Activated CD8-positive, alpha-beta memory T cell treated with anti-CD3 and anti-CD28 coated beads for 24 hours (primary cell): ENCODE results near the gene DARS2.
"Not testable (repeated sequence)": the region's sequence is repeated elsewhere in the genome, so short reads cannot be mapped to it uniquely, and the experiment has no call there.

Source experiments
- DNase-seq: peaks from one replicate; pipeline ENCODE4 v3.0.0-alpha.2; 2020

The DARS2 gene

DNA sequence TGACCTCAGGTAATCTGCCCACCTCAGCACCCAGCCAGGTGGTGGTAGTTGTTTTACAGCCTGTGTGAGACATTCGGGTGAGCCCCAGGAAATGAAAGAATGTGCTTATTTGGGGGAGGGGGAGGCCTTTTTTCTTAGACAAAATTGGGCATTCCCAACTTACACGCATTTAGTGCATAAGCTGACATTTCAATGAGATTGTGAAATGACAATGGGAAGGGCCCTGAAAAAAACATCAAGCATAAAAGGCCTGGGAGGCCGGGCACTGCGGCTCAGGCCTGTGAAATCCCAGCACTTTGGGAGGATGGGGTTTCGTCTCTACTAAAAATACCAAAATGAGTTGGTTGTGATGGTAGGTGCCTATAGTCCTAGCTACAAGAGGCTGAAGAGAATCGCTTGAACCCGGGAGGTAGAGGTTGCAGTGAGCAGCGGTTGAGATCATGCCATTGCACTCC lies 38.3 kb downstream of the DARS2 start:
- no peak for DNase-seq

GRCh38 chr1:173863224-173864161 lies 39.0 kb downstream of the DARS2 start:
- DNase-seq: no peak

- DNase-seq: no peak
Measured at GRCh38 chr1:173864179-173864867, 39.9 kb downstream of the DARS2 start.

GRCh38 chr1:173865468-173866164 lies 41.1 kb downstream of the DARS2 start:
- no peak for DNase-seq

DNA sequence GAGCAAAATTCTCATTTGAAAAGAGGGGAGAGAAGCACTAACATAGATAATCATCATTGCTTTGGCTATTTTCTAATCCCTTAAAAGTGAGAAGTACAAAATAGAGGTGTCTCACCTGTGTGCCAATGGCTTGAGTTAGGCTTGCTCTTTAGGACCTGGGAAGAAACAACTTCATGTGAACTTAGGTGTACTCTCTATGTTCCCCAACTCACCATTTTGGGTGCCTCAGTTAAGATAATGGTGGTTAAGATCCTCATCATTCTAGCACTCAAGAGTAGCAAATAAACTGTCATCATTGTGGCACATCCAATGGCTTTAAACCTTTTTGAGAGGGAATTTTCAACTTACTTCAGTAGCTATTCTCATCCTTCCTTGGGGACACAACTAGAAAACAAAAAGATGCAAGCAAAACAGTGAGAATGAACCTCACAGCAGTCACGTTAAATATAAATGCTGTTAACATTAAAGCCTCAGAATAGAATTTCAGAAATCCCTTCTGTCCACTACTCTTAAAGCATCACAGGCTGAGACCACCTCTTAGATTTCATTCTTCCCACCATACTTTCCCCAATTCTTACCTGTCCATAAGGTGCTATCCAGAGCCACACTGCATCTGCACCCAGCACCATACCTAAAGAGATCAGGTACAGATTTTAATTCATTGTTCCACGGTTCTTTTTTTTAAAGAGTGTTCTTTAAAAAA lies 42.1 kb downstream of the DARS2 start:
- no peak for DNase-seq

DNA sequence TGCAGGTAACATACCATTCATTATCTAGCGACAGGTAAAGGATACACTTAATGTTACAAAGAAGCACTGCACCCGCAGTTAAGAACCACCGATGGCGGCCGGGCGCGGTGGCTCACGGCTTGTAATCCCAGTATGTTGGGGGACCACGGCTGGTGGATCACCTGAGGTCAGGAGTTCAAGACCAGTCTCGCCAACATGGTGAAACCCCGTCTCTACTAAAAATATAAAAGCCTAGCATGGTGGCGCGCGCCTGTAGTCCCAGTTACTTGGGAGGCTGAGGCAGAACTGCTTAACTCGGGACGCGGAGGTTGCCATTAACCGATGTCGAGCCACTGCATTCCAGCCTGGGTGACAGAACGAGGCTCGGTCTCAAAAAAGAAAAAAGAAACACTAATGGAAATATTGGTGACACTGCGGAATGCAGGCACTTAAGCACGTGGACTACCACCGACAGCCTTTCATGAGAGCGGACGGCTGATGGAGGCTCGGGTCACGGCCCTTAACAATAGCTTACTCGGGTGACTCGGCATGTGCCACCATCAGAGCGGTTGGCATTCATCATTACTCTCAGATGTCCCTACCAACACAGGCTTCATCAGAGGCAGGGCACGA lies 42.8 kb downstream of the DARS2 start:
- no peak for DNase-seq

GRCh38 chr1:173867753-173868265 lies 43.3 kb downstream of the DARS2 start, which contains the start of gene GAS5:
Gene GAS5, minus strand, starts transcription at chr1:173867989.
- DNase-seq: peak; percentile 99

- peak; percentile 97 for DNase-seq
Measured at GRCh38 chr1:173868266-173869020, 44.0 kb downstream of the DARS2 start, which contains the start of gene ZBTB37. Gene ZBTB37, plus strand, starts transcription at chr1:173868380. Its CDS starts 1,846 bp downstream, at chr1:173870226.

- no peak for DNase-seq
Measured at GRCh38 chr1:173869021-173869359, 44.5 kb downstream of the DARS2 start.

DNA sequence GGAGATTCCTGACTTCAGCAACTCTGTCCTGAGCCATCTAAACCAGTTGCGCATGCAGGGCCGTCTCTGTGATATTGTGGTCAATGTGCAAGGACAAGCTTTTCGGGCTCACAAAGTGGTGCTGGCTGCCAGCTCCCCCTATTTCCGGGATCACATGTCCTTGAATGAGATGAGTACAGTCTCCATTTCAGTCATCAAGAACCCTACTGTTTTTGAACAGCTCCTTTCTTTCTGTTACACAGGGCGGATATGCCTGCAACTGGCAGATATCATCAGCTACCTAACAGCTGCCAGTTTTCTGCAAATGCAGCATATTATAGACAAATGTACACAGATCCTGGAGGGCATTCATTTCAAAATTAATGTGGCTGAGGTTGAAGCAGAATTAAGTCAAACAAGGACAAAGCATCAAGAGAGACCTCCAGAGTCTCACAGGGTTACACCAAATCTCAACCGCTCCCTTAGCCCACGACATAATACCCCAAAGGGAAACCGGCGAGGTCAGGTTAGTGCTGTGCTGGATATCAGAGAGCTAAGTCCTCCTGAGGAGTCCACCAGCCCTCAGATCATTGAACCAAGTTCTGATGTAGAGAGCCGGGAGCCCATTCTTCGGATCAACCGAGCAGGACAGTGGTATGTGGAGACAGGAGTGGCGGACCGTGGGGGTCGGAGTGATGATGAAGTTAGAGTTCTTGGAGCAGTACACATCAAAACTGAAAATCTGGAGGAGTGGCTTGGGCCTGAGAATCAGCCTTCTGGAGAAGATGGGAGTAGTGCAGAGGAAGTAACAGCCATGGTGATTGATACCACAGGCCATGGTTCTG lies 46.0 kb downstream of the DARS2 start:
- no peak for DNase-seq

DNA sequence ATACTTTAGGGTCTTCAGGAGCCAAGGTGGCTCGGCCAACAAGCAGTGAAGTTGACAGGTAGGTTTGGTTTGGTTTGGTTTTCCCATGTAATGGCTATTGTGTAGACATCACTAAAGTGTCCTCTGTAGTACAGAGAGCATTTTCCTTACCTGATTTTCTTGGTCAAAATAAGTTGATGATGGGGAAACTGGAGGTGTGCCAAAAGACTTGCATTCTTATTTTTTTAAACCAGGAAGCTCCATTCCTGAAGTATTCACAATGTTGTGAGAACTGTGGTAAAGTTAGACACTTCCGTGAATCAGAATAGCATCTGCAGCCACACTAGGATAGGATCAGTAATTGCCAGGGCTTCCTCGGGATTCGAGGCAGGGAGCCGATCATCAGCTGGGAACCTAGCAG lies 46.6 kb downstream of the DARS2 start:
- no peak for DNase-seq

DNA sequence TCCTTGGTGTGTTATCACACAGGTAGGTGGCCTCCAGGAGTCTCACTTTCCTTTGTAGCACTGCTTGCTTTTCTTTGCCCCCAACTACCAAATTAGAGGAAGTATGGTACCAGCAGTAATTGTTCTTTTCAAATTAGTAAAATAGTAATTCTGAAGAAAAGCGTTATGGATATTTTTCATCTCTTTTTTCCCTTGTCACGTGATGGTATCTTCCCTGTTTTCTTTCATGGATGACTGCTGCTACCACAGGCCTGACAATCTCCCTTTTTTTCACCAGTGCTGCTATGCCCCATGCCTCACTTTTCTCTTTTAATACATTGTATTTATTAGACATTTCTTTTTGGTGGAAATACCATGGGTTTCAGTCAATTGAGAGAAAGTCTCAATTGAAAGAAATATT lies 47.0 kb downstream of the DARS2 start:
- no peak for DNase-seq

DNA sequence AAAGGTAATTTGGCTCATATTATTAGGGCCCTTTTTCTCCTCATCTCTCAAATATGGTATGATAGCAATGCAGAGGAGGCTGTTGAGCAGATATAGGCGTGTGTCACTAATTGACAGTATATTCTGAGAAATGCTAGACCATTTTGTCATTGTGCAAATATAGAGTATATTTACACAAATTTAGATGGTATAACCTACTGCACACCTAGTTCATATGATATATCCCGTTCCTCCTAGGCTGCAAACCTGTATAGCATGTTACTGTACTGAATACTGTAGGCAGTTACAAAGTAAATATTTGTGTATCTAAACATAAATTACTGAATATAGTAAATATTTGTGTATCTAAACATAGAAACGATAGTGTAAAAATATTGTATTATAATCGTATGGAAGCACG lies 52.3 kb downstream of the DARS2 start:
- DNase-seq: no peak

- DNase-seq: no peak
Measured at GRCh38 chr1:173878251-173878650, 53.8 kb downstream of the DARS2 start.

DNA sequence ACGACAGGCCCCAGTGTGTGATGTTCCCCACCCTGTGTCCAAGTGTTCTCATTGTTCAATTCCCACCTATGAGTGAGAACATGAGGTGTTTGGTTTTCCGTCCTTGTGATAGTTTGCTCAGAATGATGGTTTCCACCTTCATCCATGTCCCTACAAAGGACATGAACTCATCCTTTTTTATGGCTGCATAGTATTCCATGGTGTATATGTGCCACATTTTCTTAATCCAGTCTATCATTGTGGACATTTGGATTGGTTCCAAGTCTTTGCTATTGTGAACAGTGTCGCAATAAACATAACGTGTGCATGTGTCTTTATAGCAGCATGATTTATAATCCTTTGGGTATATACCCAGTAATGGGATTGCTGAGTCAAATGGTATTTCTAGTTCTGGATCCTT lies 56.6 kb downstream of the DARS2 start:
- DNase-seq: not testable (repeated sequence)

DNA sequence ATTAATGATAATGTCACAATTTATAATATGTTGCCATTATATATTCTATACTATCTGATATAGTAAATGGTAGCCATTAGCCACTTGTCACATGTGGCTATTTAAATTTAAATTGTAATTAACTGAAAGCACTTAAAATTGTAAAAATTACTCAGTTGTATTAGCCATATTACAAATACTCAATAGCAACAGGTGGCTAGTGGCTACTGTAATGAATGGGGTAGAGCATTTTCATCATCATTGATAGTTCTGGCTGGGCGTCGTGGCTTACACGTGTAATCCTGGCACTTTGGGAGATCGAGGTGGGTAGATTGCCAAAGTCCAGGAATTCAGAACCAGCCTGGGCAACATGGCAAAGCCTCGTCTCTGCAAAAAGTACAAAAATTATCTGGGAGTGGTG lies 60.2 kb downstream of the DARS2 start:
- no peak for DNase-seq

DNA sequence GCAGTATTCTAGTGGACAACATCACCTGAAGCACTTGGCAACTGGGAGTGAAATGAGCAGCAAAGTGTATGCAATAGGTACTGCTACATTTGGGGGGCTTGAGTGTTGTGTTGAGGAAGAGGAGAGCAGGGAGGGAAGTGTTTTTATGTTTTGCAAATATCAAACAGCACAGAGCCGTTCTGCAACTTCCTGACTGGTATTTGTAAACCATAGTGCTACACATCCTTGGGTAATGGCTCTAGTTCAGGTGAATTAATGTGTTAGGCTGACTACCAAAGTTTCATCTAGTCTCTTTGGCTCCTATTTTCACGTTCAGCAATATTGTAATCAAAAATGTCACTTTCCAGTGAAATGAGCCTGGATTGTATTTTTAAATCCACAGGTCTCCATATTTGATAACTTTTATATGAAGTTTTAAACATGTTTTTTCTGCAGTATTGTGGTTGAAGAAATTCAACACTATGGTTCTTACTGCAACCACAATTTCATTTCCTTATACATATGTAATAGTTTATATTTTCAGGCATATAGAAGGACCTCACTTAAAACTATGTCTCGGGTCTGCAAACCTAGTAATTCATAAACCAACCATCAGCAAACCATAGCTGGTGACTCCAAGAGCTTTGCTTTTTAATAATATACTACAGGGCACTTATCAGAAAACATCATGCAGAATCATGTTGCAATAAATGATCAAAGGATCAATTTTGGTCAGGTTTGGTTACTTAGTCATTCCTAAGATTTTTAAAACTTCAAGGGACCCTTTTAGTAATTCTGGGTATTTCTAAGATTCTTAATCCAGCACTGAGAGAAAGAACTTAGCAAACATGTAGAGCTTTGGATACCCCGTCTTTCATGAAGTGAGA lies 62.5 kb downstream of the DARS2 start:
- no peak for DNase-seq

DNA sequence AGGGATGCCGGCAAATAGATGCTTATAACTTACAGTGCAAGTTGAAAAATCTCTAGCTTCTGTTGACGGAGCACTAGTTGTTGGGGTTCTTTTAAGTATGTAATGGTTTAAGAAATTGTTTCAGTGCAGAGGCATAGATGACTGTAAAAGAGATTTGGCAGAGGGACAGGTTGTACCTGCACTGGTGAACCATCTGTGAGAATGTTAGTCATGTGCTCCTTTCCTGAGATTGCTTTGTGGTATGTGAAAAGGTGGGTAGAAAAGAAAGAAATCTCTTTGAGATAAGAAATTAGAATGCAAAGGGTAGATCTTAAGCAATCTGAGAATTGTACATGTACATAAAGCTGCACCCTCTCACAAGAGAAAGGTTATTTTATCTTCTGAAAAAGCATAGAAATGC lies 63.2 kb downstream of the DARS2 start:
- no peak for DNase-seq

- no peak for DNase-seq
Measured at GRCh38 chr1:173888749-173889148, 64.3 kb downstream of the DARS2 start.
